DOHH2 (cell line): ENCODE data around the gene MAGI3.

ENCODE experiments used
- EZH2phosphoT487 ChIP-seq: fragments of 200-600 bp; sonication (generic); IDR thresholded peaks from 2 replicates; pipeline ENCODE4 v1.6.1; 2017; ENCODE audit warnings: borderline replicate concordance, mild to moderate bottlenecking, antibody characterized with exemption, low read length, moderate library complexity, mixed read lengths
- TF ChIP-seq, protein P1 (sequence below): fragments of 200-600 bp; sonication (generic); IDR thresholded peaks from one replicate; pipeline ENCODE4 v1.5.1; 2014; ENCODE audit warnings: antibody characterized with exemption, mild to moderate bottlenecking, low read depth, low read length; ENCODE audit not compliant: poor library complexity, severe bottlenecking

- TF ChIP-seq, protein P1, sequence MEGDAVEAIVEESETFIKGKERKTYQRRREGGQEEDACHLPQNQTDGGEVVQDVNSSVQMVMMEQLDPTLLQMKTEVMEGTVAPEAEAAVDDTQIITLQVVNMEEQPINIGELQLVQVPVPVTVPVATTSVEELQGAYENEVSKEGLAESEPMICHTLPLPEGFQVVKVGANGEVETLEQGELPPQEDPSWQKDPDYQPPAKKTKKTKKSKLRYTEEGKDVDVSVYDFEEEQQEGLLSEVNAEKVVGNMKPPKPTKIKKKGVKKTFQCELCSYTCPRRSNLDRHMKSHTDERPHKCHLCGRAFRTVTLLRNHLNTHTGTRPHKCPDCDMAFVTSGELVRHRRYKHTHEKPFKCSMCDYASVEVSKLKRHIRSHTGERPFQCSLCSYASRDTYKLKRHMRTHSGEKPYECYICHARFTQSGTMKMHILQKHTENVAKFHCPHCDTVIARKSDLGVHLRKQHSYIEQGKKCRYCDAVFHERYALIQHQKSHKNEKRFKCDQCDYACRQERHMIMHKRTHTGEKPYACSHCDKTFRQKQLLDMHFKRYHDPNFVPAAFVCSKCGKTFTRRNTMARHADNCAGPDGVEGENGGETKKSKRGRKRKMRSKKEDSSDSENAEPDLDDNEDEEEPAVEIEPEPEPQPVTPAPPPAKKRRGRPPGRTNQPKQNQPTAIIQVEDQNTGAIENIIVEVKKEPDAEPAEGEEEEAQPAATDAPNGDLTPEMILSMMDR: no peak
- no peak for TF ChIP-seq EZH2phosphoT487
Observed at GRCh38 chr1:113647164-113647563, 256.8 kb downstream of the MAGI3 start.
